Common myeloid progenitor, CD34-positive (primary cell): ENCODE results near the gene ATP6AP1.
"Not testable (repeated sequence)": the region's sequence is repeated elsewhere in the genome, so short reads cannot be mapped to it uniquely, and the experiment has no call there.

Experiments used
- CTCF ChIA-PET: fragments of 350-600 bp; sonication (Branson Sonifier 250); formaldehyde crosslinking; loops from one replicate; lab custom pipeline; 2021; ENCODE audit warnings: antibody characterized with exemption; lab: Charles Lee
- POLR2A ChIA-PET: fragments of 350-600 bp; sonication (Branson Sonifier 250); formaldehyde crosslinking; loops from one replicate; lab custom pipeline; 2021; ENCODE audit warnings: antibody characterized with exemption; lab: Charles Lee
- DNase-seq, 3 donors: peaks; one replicate each; pipeline versions ENCODE4 v3.0.0 to v3.0.0-alpha.2; 2013
- H3K27ac ChIP-seq, 2 experiments: 1 replicate in 1 of 2; 2 replicates in 1 of 2; pipeline ENCODE4 v1.7.0; 2013; ENCODE audit warnings: inconsistent platforms in 2 of 2, low read length in 2 of 2, mild to moderate bottlenecking in 2 of 2, low read depth in 1 of 2, moderate library complexity in 1 of 2; ENCODE audit not compliant: severe bottlenecking in 2 of 2, insufficient read depth in 1 of 2, poor library complexity in 1 of 2
- H3K27me3 ChIP-seq, 5 experiments: replicated peaks in 2 of 5; 1 replicate in 3 of 5; 2 replicates in 2 of 5; pipeline versions ENCODE4 v1.6.1 to v1.7.0; 2013; ENCODE audit warnings: low read length in 4 of 5, mild to moderate bottlenecking in 2 of 5, moderate library complexity in 2 of 5, inconsistent platforms in 1 of 5; ENCODE audit not compliant: insufficient read depth in 5 of 5, control insufficient read depth in 4 of 5
- H3K36me3 ChIP-seq, 4 experiments: 1 replicate in 2 of 4; 2 replicates in 2 of 4; pipeline versions ENCODE4 v1.6.1 to v1.7.0; 2013; ENCODE audit warnings: low read length in 3 of 4, control low read depth in 1 of 4, mild to moderate bottlenecking in 1 of 4; ENCODE audit not compliant: control insufficient read depth in 4 of 4, insufficient read depth in 4 of 4
- H3K4me1 ChIP-seq, 4 experiments: 1 replicate in 3 of 4; 2 replicates in 1 of 4; pipeline versions ENCODE4 v1.6.1 to v1.7.1; 2013; ENCODE audit warnings: low read length in 3 of 4, mild to moderate bottlenecking in 3 of 4, control low read depth in 1 of 4, inconsistent platforms in 1 of 4, moderate library complexity in 1 of 4; ENCODE audit not compliant: control insufficient read depth in 4 of 4, insufficient read depth in 4 of 4; ENCODE audit errors: control extremely low read depth in 1 of 4
- H3K4me3 ChIP-seq, 7 experiments: 1 replicate in 4 of 7; 2 replicates in 3 of 7; pipeline versions ENCODE4 v1.5.1 to v1.7.0; 2013; ENCODE audit warnings: mild to moderate bottlenecking in 7 of 7, low read length in 6 of 7, moderate library complexity in 6 of 7, inconsistent platforms in 2 of 7, low read depth in 2 of 7, control low read depth in 1 of 7; ENCODE audit not compliant: insufficient read depth in 4 of 7, control insufficient read depth in 1 of 7; ENCODE audit errors: extremely low read depth in 1 of 7
- H3K9me3 ChIP-seq, 5 experiments: 1 replicate in 4 of 5; 2 replicates in 1 of 5; pipeline versions ENCODE4 v1.6.1 to v1.7.1; 2013; ENCODE audit warnings: low read length in 4 of 5, mild to moderate bottlenecking in 2 of 5, inconsistent platforms in 1 of 5, low read depth in 1 of 5, moderate library complexity in 1 of 5; ENCODE audit not compliant: control insufficient read depth in 4 of 5, insufficient read depth in 2 of 5; ENCODE audit errors: control extremely low read depth in 1 of 5
- WGBS: methylation state at CpG from one replicate; pipeline ENCODE4 v1.1.5; 2013; ENCODE audit not compliant: insufficient coverage; 5-methylcytosine and 5-hydroxymethylcytosine counted together

Gene ATP6AP1

DNA sequence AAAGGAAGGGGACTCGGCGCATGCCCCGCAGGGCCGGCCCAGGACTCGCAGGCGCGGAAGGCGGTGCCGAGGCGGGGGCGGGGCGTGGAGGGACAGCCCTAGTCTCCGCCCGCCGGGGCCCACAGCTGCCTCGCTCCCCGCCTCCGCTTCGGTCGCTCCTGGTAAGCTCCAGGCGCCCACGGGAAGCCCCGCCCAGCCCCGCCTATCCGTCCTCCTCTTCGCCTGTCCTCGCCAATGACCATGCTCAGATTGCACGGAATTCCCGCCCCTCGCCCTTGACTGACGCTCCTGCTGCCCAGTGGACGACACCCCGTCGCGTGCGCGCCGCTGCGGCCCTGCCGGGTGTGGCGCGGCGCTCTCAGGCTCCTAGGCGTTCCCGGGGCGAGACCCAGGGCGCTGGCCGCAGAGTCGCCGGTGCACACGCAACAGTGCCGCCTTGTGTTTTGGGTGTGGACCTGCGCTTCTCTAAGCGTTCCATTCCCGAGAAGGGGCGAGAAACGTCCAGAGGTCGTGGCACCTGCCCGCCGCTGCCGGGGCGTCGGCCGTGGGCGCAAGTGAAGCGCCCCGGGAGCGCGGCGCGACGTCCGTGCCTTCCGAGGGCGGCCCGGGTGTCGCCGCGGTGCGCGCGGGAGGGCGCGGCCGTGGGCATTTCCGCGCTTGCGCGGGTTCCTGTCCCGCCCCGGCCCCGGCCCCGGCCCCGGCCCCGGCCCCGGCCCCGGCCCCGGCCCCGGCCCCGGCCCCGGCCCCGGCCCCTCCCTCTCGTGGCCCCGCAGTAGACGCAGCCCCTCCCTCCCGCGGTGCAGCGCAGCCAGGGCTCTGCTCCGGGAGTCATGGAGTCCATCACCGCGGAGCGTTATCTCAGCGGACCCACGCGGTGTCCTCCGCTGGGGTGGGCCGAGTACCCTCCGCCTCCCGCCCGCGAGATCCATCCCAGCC is 38.4 kb upstream of the ATP6AP1 start:
- WGBS = no CpG with 5 or more reads among the region's 121 CpGs
- H3K27ac ChIP-seq, H3K4me3 ChIP-seq, H3K36me3 ChIP-seq, DNase-seq, H3K27me3 ChIP-seq, H3K4me1 ChIP-seq, POLR2A ChIA-PET, H3K9me3 ChIP-seq, CTCF ChIA-PET: not testable (repeated sequence)

DNA sequence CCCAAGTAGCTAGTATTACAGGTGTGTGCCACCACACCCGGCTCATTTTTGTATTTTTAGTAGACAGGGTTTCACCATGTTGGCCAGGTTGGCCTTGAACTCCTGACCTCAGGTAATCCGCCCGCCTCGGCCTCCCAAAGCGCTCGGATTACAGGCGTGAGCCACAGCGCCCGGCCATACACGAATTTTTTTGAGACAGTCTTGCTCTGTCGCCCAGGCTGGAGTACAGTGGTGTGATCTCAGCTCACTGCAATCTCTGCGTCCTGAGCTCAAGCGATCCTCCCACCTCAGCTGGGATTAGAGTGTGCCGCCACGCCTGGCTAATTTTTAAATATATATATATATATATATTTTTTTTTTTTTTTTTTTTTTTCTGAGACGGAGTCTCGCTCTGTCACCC is 32.1 kb upstream of the ATP6AP1 start:
- POLR2A ChIA-PET = interaction anchor here (0.6 to 3.0 kb wide), 2 partner anchors 13 to 136 kb away, joined by 3 to 18 read pairs; partner anchors contain the start of gene DNASE1L1
- H3K27ac ChIP-seq, DNase-seq, H3K4me3 ChIP-seq, H3K9me3 ChIP-seq, H3K27me3 ChIP-seq, CTCF ChIA-PET: not testable (repeated sequence)
- Histone ChIP-seq H3K36me3 (peaks cover 0 to 24% (median 13%) of the 10 kb centered on the region in 4 experiments), H3K4me1 (peaks cover 0 to 22% (median 12%) of the 10 kb centered on the region in 4 experiments)
- 97% methylated on average over 9 of the region's 17 CpGs for WGBS

DNA sequence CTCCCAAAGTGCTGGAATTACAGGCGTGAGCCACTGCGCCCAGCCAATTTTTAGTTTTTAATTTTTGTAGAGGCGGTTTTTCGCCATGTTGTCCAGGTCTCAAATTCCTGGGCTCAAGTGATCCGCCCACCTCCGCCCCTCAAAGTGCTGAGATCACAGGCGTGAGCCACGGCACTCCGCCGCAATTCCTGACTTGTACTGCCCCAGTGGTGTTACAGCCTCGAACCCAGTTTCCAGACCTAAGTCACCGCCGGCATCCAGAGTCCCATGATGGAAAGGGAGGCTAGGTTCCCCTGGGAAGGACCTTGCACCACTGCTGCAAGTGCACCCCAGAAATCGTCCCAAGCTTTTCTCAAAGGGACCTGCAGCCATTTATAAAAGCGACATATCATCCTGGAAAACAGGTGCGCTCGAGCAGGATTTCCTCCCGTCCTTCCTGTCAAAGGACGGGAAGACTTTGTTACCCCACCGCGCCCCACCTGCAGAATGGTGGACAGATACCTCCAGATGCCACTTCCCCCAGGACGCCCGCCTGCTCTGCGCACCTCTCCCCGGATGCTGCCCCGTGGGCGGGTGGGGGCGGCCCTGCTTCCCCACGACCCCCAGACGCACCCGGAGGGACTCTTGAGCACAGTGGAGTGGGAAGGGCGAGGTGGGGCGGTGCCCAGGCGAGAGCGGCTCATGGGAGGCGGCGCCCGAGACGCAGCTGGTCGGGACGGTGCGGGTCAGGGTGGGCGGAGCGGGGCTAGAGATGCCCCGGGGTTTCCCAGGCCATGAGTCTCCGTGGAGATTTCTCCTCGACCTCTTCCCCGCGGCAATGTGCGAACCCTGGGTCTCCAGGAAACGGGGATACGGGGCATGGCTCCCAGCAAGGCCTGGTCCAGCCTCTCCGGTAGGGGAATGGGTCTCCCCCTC is 31.2 kb upstream of the ATP6AP1 start:
- 48% methylated on average over 48 of the region's 53 CpGs for WGBS

DNA sequence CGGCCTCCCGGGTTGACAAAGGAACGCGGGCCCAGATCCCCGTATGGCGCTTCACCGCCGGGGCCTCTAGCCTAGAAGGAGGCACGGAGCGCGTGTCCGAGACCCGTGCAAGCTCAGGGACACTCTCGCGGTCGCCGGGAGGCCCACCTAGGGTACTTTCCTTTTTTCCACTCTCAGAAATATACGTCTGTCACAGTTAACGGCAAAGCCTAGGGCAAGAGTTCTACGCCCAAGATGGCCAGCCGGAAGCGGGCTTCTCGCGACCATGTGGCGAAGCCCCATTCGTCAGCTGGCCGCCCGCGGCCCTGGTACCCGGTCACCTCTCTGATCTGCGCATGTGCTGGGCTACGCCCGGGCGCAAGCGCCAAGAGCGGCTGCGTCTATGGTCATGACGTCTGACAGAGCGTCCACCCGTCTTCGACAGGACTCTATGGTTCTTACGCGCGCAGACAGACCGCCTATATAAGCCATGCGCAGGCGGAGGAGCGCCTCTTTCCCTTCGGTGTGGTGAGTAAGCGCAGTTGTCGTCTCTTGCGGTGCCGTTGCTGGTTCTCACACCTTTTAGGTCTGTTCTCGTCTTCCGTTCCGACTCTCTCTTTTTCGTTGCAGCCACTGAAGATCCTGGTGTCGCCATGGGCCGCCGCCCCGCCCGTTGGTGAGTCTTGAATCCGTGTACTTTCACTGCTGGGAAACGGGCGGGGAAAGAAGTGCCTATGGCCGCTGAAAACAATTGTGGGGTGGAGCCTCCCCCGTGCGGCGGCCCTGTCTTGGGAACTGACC is 30.4 kb upstream of the ATP6AP1 start, which contains the start of gene RPL10:
RPL10 (plus strand) TSS at position 490 of the 780 bp plus-strand sequence; CDS start at position 633, 143 bp downstream.
- H3K27me3 ChIP-seq = no peaks in the 10 kb centered on the region
- H3K9me3 ChIP-seq = peaks cover 0 to 9% (median 0%) of the 10 kb centered on the region in 5 experiments
- peaks cover 0 to 22% (median 12%) of the 10 kb centered on the region in 4 experiments for H3K4me1 ChIP-seq
- H3K36me3 ChIP-seq = peaks cover 0 to 24% (median 16%) of the 10 kb centered on the region in 4 experiments
- CTCF ChIA-PET = interaction anchor here (0.8 to 1.4 kb wide), 5 partner anchors 14 to 143 kb away, joined by 3 to 4 read pairs (median 3); no protein-coding TSS in a partner anchor
- H3K27ac ChIP-seq = peak within 1 kb of the TSS; percentile 94 to 97
- POLR2A ChIA-PET = interaction anchor here (0.6 to 3.0 kb wide), 7 partner anchors 11 to 427 kb away, joined by 3 to 18 read pairs (median 4); partner anchors contain the start of genes DNASE1L1, SLC10A3 and TAFAZZIN
- H3K4me3 ChIP-seq = peak within 1 kb of the TSS; percentile 60 to 89 (median 77)
- WGBS = 40% methylated on average over 64 of the region's 69 CpGs
- peak; percentile 94 to 98 (median 97) for DNase-seq

More for the DNA sequence above, 31.2 kb upstream of the ATP6AP1 start:
- ChIA-PET POLR2A (interaction anchor here (0.6 to 3.0 kb wide), 6 partner anchors 12 to 398 kb away, joined by 3 to 18 read pairs (median 6); partner anchors contain the start of genes DNASE1L1, SLC10A3 and TAFAZZIN), CTCF (interaction anchor here (0.8 to 1.4 kb wide), 3 partner anchors 15 to 144 kb away, joined by 3 to 4 read pairs (median 3); no protein-coding TSS in a partner anchor)
- Histone ChIP-seq H3K9me3 (peaks cover 0 to 9% (median 0%) of the 10 kb centered on the region in 5 experiments), H3K27me3 (no peaks in the 10 kb centered on the region), H3K4me3 (peak overlapping the region; percentile 37 to 89 (median 71)), H3K36me3 (peaks cover 0 to 24% (median 13%) of the 10 kb centered on the region in 4 experiments), H3K27ac (peak overlapping the region; percentile 94 to 97), H3K4me1 (peaks cover 0 to 22% (median 12%) of the 10 kb centered on the region in 4 experiments)
- DNase-seq = peak in 2 of 3 donors; percentile 65 to 67

DNA sequence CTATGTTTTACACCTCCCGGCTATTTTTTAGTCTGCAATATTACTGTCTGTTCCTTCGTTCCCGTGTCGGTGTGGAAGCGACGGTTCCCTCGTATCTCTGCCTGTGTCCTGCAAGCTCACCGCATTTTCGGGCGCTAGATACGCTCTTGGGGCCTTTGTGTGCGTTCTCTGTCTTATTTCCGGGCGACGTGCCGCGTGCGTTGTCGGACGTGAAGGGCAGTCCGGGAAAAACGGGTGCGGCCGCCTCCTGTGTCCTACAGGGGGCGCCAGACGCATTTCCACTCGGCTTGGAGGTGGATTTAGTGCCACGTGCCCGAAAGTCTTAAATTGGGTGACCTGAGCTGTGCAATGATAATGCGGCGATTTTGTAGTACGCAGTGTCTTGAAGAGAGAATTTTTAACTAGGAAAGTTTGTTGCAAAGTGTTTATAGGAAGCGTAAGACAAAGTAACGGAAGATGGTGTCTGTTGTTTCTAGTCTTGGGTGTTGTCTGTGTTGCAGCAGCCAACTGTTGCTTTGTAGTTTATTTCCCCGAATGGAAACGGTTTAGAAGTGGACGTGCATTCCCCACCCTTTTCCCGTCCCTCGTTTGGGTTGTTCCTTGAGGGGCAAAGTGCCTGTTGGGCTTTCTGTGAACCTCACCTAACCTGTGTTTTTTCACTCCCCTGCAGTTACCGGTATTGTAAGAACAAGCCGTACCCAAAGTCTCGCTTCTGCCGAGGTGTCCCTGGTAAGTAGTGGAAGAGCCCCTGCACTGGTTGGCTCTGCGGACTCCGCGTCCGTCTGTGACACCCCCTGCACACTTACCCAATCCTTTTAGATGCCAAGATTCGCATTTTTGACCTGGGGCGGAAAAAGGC is 29.6 kb upstream of the ATP6AP1 start:
- ChIA-PET CTCF (interaction anchor here (0.7 to 1.3 kb wide), 4 partner anchors 13 to 32 kb away, joined by 3 read pairs; no protein-coding TSS in a partner anchor), POLR2A (interaction anchor here (0.7 to 3.0 kb wide), 5 partner anchors 11 to 428 kb away, joined by 3 to 18 read pairs (median 4); partner anchors contain the start of genes ATP6AP1, DNASE1L1 and TAFAZZIN)
- Histone ChIP-seq H3K4me3 (peak overlapping the region; percentile 54 to 89 (median 77)), H3K27ac (peak overlapping the region; percentile 94 to 97), H3K9me3 (peaks cover 0 to 9% (median 0%) of the 10 kb centered on the region in 5 experiments), H3K36me3 (peaks cover 0 to 26% (median 16%) of the 10 kb centered on the region in 4 experiments), H3K4me1 (peaks cover 0 to 22% (median 12%) of the 10 kb centered on the region in 4 experiments), H3K27me3 (no peaks in the 10 kb centered on the region)
- peak; percentile 74 to 87 (median 85) for DNase-seq
- 46% methylated on average over 44 of the region's 49 CpGs for WGBS
